HG03457 (cell line): ENCODE measurements around the gene SEC62.
"Not testable (repeated sequence)": the region's sequence is repeated elsewhere in the genome, so short reads cannot be mapped to it uniquely, and the experiment has no call there.

ENCODE experiments used
- ATAC-seq: cut with Tn5 transposase; IDR thresholded peaks from one replicate; pipeline ENCODE4 v1.9.1; 2021; ENCODE audit warnings: moderate number of reproducible peaks; ENCODE audit not compliant: unreplicated experiment

SEC62 gene

GRCh38 chr3:170012683-170013400 lies 46.2 kb downstream of the SEC62 start:
- no peak for ATAC-seq

GRCh38 chr3:170016057-170016456 lies 49.5 kb downstream of the SEC62 start:
- no peak for ATAC-seq

GRCh38 chr3:170019306-170019705 lies 52.7 kb downstream of the SEC62 start:
- not testable (repeated sequence) for ATAC-seq

- no peak for ATAC-seq
Observed at GRCh38 chr3:170021083-170021482, 54.5 kb downstream of the SEC62 start.

GRCh38 chr3:170022336-170022735 lies 55.7 kb downstream of the SEC62 start:
- ATAC-seq = no peak

GRCh38 chr3:170023165-170023564 lies 56.6 kb downstream of the SEC62 start:
- ATAC-seq = no peak

GRCh38 chr3:170024581-170024980 lies 58.0 kb downstream of the SEC62 start:
- ATAC-seq = no peak

- no peak for ATAC-seq
Observed at GRCh38 chr3:170027233-170028102, 60.9 kb downstream of the SEC62 start.

GRCh38 chr3:170033489-170033888 lies 66.9 kb downstream of the SEC62 start:
- no peak for ATAC-seq

GRCh38 chr3:170037463-170038433 lies 71.1 kb downstream of the SEC62 start, which contains the start of gene GPR160:
TSS of gene GPR160 (plus strand) at chr3:170037995. CDS start at chr3:170083973, 45,978 bp downstream.
- ATAC-seq = peak; percentile 61

GRCh38 chr3:170038434-170039110 lies 72.0 kb downstream of the SEC62 start:
- ATAC-seq = no peak

- ATAC-seq = no peak
Observed at GRCh38 chr3:170040418-170040817, 73.8 kb downstream of the SEC62 start.

GRCh38 chr3:170043506-170043905 lies 76.9 kb downstream of the SEC62 start:
- no peak for ATAC-seq

GRCh38 chr3:170044271-170044670 lies 77.7 kb downstream of the SEC62 start:
- ATAC-seq = no peak

GRCh38 chr3:170044795-170045244 lies 78.2 kb downstream of the SEC62 start:
- ATAC-seq = peak; percentile 75

- no peak for ATAC-seq
Observed at GRCh38 chr3:170046269-170047132, 79.9 kb downstream of the SEC62 start.

GRCh38 chr3:170047133-170047404 lies 80.5 kb downstream of the SEC62 start:
- ATAC-seq = no peak
